CD4-positive, alpha-beta T cell (primary cell): ENCODE measurements around the gene IRX3. TPM values are rescaled to one million over a fixed set of nuclear protein-coding genes. Genes with fewer than 3 reads are reported as not detected.

ENCODE experiments used
- ATAC-seq: fragments of 200-7000 bp; cut with Tn5 transposase; one replicate; pipeline ENCODE4 v1.10.0; 2022; ENCODE audit warnings: mild to moderate bottlenecking; ENCODE audit not compliant: poor library complexity
- CTCF ChIA-PET: fragments of 350-600 bp; sonication (Branson Sonifier 250); formaldehyde crosslinking; loops from one replicate; lab custom pipeline; 2021; ENCODE audit warnings: antibody characterized with exemption, inconsistent platforms; lab: Charles Lee
- POLR2A ChIA-PET: fragments of 350-600 bp; sonication (Branson Sonifier 250); formaldehyde crosslinking; loops from one replicate; lab custom pipeline; 2021; ENCODE audit warnings: antibody characterized with exemption, inconsistent platforms; lab: Charles Lee
- DNase-seq, 14 experiments: peaks; one replicate each; pipeline ENCODE4 v3.0.0-alpha.2; 2013 to 2020; ENCODE audit warnings: mixed read lengths in 2 of 14
- H3K27ac ChIP-seq, 2 donors: one replicate each; pipeline versions ENCODE4 v1.5.1 to v1.7.0; 2013; ENCODE audit warnings: low read length in 2 of 2, low read depth in 1 of 2, mild to moderate bottlenecking in 1 of 2
- H3K27me3 ChIP-seq, 2 experiments: 1 replicate in 1 of 2; 2 replicates in 1 of 2; pipeline versions ENCODE4 v1.6.1 to v1.7.0; 2013; ENCODE audit warnings: low read length in 2 of 2, control low read depth in 1 of 2, mild to moderate bottlenecking in 1 of 2, moderate library complexity in 1 of 2; ENCODE audit not compliant: insufficient read depth in 2 of 2, control insufficient read depth in 1 of 2
- H3K36me3 ChIP-seq: one replicate; pipeline ENCODE4 v1.6.1; 2013; ENCODE audit warnings: low read length, control low read depth; ENCODE audit not compliant: insufficient read depth
- H3K4me1 ChIP-seq: one replicate; pipeline ENCODE4 v1.6.1; 2013; ENCODE audit warnings: low read length, control low read depth; ENCODE audit not compliant: insufficient read depth
- H3K4me3 ChIP-seq: one replicate; pipeline ENCODE4 v1.5.1; 2013; ENCODE audit warnings: mild to moderate bottlenecking, low read length, moderate library complexity
- H3K9me3 ChIP-seq, 2 experiments: 1 replicate in 1 of 2; 2 replicates in 1 of 2; pipeline versions ENCODE4 v1.6.1 to v1.7.0; 2013; ENCODE audit warnings: low read length in 2 of 2, mild to moderate bottlenecking in 2 of 2, control low read depth in 1 of 2, moderate library complexity in 1 of 2; ENCODE audit not compliant: control insufficient read depth in 1 of 2, insufficient read depth in 1 of 2
- H3K27ac Mint-ChIP-seq: one replicate; pipeline ENCODE4 v1.8.0; 2020; ENCODE audit warnings: mixed read lengths
- H3K27me3 Mint-ChIP-seq: one replicate; pipeline ENCODE4 v1.8.0; 2021; ENCODE audit warnings: mixed read lengths
- H3K36me3 Mint-ChIP-seq: one replicate; pipeline ENCODE4 v1.8.0; 2021; ENCODE audit warnings: low read depth, mixed read lengths
- H3K4me1 Mint-ChIP-seq: one replicate; pipeline ENCODE4 v1.8.0; 2021; ENCODE audit warnings: low read depth, mixed read lengths
- H3K4me3 Mint-ChIP-seq: one replicate; pipeline ENCODE4 v1.8.0; 2020; ENCODE audit warnings: mild to moderate bottlenecking, mixed read lengths
- H3K9me3 Mint-ChIP-seq: one replicate; pipeline ENCODE4 v1.8.0; 2020; ENCODE audit warnings: mixed read lengths
- intact Hi-C, 2 experiments: fragments of 100-400 bp; cut with DNase I in 1 of 2; cut with micrococcal nuclease in 1 of 2; formaldehyde crosslinking; loops; one replicate each; pipeline versions ENCODE4 v1.15.1 to v1.9.0; 2023 to 2025; cut with DNase I, micrococcal nuclease
- total RNA-seq, 174 experiments: library from RNA in 2 of 174; stranded (reverse) in 2 of 174; gene quantifications; one replicate each; pipeline ENCODE4 v1.2.3 and lab custom pipeline; 2021 to 2026
- TF ChIP-seq, protein P1 (sequence below): fragments of 200-600 bp; IDR thresholded peaks from one replicate; pipeline ENCODE4 v1.8.0; 2022; ENCODE audit warnings: antibody characterized with exemption, mild to moderate bottlenecking

Gene IRX3
- total RNA-seq, 2 experiments from 2014 or later = not detected

DNA sequence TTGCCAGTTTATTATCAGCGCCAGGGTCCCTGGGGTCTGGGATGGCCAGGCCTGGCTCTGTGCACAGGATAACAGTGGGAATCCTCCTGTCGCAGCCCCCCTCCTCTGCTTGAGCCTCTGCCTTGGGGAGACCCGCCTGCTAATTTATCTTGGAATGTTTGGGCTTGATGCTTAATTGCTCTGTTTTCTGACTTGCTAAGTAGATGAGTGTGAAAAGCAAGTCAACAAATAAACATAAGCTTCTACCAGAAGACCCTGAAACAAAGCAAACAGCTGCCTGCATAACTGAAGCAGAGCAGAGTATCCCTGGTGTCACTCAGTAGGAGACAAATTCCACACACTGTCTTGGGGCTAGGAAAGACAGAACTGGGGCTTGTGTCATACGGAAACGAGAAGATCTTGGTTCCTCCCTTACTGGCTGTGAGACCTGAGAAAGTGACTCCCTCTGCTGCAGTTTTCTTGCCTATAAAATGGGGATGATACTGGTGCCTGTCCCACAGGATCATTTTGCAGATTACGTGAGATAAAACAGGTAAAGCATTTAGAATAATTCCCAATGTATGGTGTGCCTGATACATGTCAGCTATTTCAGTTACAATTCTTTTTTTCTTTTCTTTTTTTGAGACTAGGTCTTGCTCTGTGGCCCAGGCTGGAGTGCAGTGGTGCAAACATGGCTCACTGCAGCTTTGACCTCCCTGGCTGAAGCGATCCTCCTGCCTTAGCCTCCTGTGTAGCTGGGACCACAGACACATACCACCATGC lies 44.8 kb upstream of the IRX3 start:
- H3K27me3 ChIP-seq = peaks cover under 1 to 5% of the 10 kb centered on the region in 2 experiments
- no peak overlapping the region for H3K4me3 Mint-ChIP-seq
- H3K4me1 ChIP-seq = no peaks in the 10 kb centered on the region
- peaks cover 0 to 3% of the 10 kb centered on the region in 2 experiments for H3K9me3 ChIP-seq
- H3K27ac ChIP-seq = no peak overlapping the region
- H3K4me1 Mint-ChIP-seq = no peaks in the 10 kb centered on the region
- H3K36me3 ChIP-seq = no peaks in the 10 kb centered on the region
- DNase-seq (no peak), ATAC-seq (no peak)
- H3K9me3 Mint-ChIP-seq = no peaks in the 10 kb centered on the region
- no peak overlapping the region for H3K4me3 ChIP-seq
- TF ChIP-seq, protein P1, sequence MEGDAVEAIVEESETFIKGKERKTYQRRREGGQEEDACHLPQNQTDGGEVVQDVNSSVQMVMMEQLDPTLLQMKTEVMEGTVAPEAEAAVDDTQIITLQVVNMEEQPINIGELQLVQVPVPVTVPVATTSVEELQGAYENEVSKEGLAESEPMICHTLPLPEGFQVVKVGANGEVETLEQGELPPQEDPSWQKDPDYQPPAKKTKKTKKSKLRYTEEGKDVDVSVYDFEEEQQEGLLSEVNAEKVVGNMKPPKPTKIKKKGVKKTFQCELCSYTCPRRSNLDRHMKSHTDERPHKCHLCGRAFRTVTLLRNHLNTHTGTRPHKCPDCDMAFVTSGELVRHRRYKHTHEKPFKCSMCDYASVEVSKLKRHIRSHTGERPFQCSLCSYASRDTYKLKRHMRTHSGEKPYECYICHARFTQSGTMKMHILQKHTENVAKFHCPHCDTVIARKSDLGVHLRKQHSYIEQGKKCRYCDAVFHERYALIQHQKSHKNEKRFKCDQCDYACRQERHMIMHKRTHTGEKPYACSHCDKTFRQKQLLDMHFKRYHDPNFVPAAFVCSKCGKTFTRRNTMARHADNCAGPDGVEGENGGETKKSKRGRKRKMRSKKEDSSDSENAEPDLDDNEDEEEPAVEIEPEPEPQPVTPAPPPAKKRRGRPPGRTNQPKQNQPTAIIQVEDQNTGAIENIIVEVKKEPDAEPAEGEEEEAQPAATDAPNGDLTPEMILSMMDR = no peak
- peaks cover 46% of the 10 kb centered on the region for H3K27me3 Mint-ChIP-seq
- H3K36me3 Mint-ChIP-seq = no peaks in the 10 kb centered on the region
- ChIA-PET POLR2A (no interaction called here), CTCF (no interaction called here)
- intact Hi-C loops = no loop called here
- no peak overlapping the region for H3K27ac Mint-ChIP-seq

DNA sequence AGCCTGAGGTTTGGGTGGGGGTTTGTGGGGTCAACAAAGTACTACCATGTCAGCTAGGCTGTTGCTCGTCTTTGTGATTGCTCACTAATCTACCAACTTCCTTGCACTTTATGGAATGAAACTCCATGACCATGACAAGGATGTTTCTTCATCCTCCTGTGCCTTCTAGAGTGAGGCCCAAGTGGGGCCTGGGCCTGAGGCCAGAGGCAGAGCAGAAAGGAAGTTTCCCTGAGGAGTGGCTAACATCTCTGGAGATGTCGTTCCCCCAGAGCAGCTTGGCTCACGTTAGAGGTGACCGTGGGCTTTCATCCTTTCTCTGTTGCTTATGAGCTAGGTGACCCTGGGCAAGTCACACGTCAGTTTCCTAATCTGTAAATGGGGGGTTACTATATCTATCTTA lies 41.0 kb upstream of the IRX3 start:
- POLR2A ChIA-PET = no interaction called here
- no peak overlapping the region for H3K4me3 Mint-ChIP-seq
- no peak overlapping the region for H3K27ac ChIP-seq
- ATAC-seq = no peak
- H3K27ac Mint-ChIP-seq = no peak overlapping the region
- intact Hi-C loops = no loop called here
- no peak overlapping the region for H3K4me3 ChIP-seq
- H3K9me3 ChIP-seq = peaks cover 0 to 3% of the 10 kb centered on the region in 2 experiments
- TF ChIP-seq, protein P1 = no peak
- H3K9me3 Mint-ChIP-seq = no peaks in the 10 kb centered on the region
- H3K36me3 Mint-ChIP-seq = no peaks in the 10 kb centered on the region
- H3K27me3 ChIP-seq = no peaks in the 10 kb centered on the region
- CTCF ChIA-PET = no interaction called here
- no peaks in the 10 kb centered on the region for H3K4me1 ChIP-seq
- no peaks in the 10 kb centered on the region for H3K4me1 Mint-ChIP-seq
- H3K36me3 ChIP-seq = no peaks in the 10 kb centered on the region
- no peak for DNase-seq
- H3K27me3 Mint-ChIP-seq = peaks cover 24% of the 10 kb centered on the region

DNA sequence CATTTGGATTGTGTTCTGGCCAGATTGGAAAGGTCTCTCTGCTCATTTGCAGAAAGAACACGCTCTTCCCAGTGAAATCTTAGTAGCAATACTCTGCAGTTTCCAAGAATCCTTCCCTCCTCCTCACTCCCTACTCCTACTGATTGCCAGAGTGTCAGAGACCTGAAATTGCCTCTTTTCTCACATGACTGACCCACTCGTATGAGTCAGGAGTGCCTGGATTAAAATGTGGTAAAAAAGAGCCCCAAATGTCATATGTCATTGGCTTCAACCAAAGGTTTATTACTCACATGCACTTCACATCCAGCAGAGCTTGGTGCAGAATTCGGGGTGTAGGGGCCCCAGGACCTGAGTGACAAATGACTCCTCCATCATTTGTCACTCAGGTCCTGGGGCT lies 39.7 kb upstream of the IRX3 start:
- POLR2A ChIA-PET = no interaction called here
- H3K4me1 ChIP-seq = no peaks in the 10 kb centered on the region
- CTCF ChIA-PET = no interaction called here

More for the DNA sequence above, 39.7 kb upstream of the IRX3 start:
- intact Hi-C loops = no loop called here
- H3K27me3 ChIP-seq = no peaks in the 10 kb centered on the region
- TF ChIP-seq, protein P1 = no peak
- H3K9me3 ChIP-seq = peaks cover 0 to 3% of the 10 kb centered on the region in 2 experiments
- H3K4me1 Mint-ChIP-seq = no peaks in the 10 kb centered on the region
- H3K4me3 ChIP-seq = no peak overlapping the region
- H3K36me3 Mint-ChIP-seq = no peaks in the 10 kb centered on the region
- no peak overlapping the region for H3K27ac ChIP-seq
- H3K4me3 Mint-ChIP-seq = no peak overlapping the region
- DNase-seq (no peak), ATAC-seq (no peak)
- peaks cover 17% of the 10 kb centered on the region for H3K27me3 Mint-ChIP-seq
- H3K9me3 Mint-ChIP-seq = no peaks in the 10 kb centered on the region
- H3K36me3 ChIP-seq = no peaks in the 10 kb centered on the region
- H3K27ac Mint-ChIP-seq = no peak overlapping the region
